ENCODE results near the gene HSD17B14. TPM values are rescaled to one million over a fixed set of nuclear protein-coding genes. Genes with fewer than 3 reads are reported as not detected.
"Not testable (repeated sequence)": the region's sequence is repeated elsewhere in the genome, so short reads cannot be mapped to it uniquely, and the experiment has no call there.

HSD17B14 gene
- 10 to 100 TPM in 4 of 6 experiments, 1 to 10 TPM in 2; 3.5 to 78.0 (median 15.7) TPM for total RNA-seq
- long read RNA-seq, transcript HSD17B14-201 (9 exons, 1,238 nt): major isoform, 12 of 16 reads
- long read RNA-seq, partial matches to known transcripts: 1 of 16 reads
- long read RNA-seq, other reads (novel, unspliced or antisense): 3 of 16 reads

DNA sequence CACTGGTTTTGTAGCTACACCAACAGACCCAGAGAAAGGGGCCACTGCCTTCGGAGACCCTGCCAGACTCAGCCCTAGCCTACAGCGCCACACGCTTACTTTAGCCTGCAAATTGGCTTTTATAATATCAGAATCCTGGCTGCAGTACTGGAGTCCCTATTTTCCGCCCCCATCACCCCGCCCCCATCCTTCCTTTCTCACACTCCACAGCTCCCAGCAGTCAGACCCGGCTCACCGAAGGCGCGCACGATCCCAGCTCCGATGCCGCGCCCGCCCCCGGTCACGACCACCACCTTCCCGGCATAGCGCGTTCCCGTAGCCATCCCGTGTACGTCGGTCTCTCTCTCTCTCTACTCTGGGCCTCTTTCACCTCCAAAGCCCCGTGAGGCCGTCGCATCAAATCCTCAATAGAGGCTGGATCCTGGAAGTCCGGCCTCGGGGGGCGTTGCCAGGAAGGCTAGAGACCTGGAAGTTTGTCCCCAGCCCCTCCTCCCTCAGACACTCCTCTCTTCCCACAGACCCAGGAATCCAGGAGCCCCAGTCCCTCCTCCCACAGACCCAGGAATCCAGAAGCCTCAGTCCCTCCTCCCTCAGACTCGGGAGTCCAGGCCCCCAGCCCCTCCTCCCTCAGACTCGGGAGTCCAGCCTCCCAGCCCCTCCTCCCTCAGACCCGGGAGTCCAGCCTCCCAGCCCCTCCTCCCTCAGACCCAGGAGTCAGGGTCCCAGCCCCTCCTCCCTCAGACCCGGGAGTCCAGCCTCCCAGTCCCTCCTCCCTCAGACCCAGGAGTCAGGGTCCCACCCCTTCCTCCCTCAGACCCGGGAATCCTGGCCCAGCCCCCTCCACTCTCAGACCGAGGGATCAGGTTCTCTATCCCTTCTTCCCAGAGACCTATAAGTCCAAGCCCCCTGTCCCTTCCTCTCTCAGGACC lies at the start of gene HSD17B14:
Gene HSD17B14, minus strand, starts transcription at position 403 of the 929 bp plus-strand sequence. Its CDS starts 80 bp downstream, at position 323.
- intact Hi-C loops (cut with DNase I): loop anchor here (5.0 to 10.0 kb wide), 2 partner anchors 39 to 162 kb away; partner anchors contain the start of gene NTN5 (in 1 of the 2)
- peak; percentile 36 to 48 (median 42) for ATAC-seq
- Histone ChIP-seq H3K9me3 (no peaks in the 10 kb centered on the region), H3K36me3 (no peaks in the 10 kb centered on the region), H3K4me1 (peaks cover 0 to 7% (median 0%) of the 10 kb centered on the region in 4 donors), H3K27ac (peak within 1 kb of the TSS; percentile 82 to 89 (median 89)), H3K4me3 (peak within 1 kb of the TSS; percentile 36 to 62 (median 49)), H3K27me3 (no peaks in the 10 kb centered on the region)
- peak; percentile 49 to 71 (median 59) for DNase-seq
- WGBS (ENCODE audit: insufficient coverage, low coverage, low lambda C conversion rate, missing lambda C conversion rate): 2% methylated on average over 35 of the region's 35 CpGs
- no peak for TF ChIP-seq CTCF (IDR thresholded peaks at IDR 0.05)
- no peak for TF ChIP-seq POLR2A (IDR thresholded peaks at IDR 0.05)

GRCh38 chr19:48883726-48884125 lies 47.4 kb upstream of the HSD17B14 start:
- Histone ChIP-seq H3K9me3 (no peaks in the 10 kb centered on the region), H3K4me3 (no peak overlapping the region), H3K4me1 (no peaks in the 10 kb centered on the region), H3K27ac (no peak overlapping the region), H3K36me3 (no peaks in the 10 kb centered on the region), H3K27me3 (no peaks in the 10 kb centered on the region)
- ATAC-seq (no peak), DNase-seq (no peak)
- TF ChIP-seq CTCF (IDR thresholded peaks at IDR 0.05) (no peak), POLR2A (IDR thresholded peaks at IDR 0.05) (no peak)
- 94% methylated on average over 7 of the region's 7 CpGs for WGBS (ENCODE audit: insufficient coverage, low coverage, low lambda C conversion rate, missing lambda C conversion rate)
- intact Hi-C loops (cut with DNase I): no loop called here

- Histone ChIP-seq H3K9me3 (no peaks in the 10 kb centered on the region), H3K4me3 (no peak overlapping the region), H3K4me1 (no peaks in the 10 kb centered on the region), H3K27ac (no peak overlapping the region), H3K36me3 (no peaks in the 10 kb centered on the region), H3K27me3 (no peaks in the 10 kb centered on the region)
- WGBS (ENCODE audit: insufficient coverage, low coverage, low lambda C conversion rate, missing lambda C conversion rate): 87% methylated on average over 21 of the region's 30 CpGs
- TF ChIP-seq POLR2A (IDR thresholded peaks at IDR 0.05): no peak
- TF ChIP-seq CTCF (IDR thresholded peaks at IDR 0.05): no peak
- intact Hi-C loops (cut with DNase I): no loop called here
- ATAC-seq: peak; percentile 54 to 75 (median 69)
- no peak for DNase-seq
These were observed 45.7 kb upstream of the HSD17B14 start for GRCh38 chr19:48881741-48882657.

DNA sequence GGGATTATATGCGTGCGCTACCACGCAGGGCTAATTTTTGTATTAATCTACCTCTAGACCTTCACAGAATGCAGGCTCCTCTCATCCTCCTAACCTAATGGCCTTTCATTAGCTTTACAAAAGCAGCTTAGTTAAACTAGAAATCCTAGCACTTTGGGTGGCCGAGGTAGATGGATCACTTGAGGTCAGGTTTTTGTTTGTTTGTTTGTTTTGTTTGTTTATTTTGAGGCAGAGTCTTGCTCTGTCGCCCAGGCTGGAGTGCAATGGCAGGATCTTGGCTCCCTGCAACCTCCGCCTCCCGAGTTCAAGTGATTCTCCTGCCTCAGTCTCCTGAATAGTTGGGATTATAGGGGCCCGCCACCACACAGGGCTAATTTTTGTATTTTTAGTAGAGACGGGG lies 43.4 kb upstream of the HSD17B14 start:
- H3K4me3 ChIP-seq; ATAC-seq; intact Hi-C loops (cut with DNase I); H3K27ac ChIP-seq; H3K4me1 ChIP-seq; H3K9me3 ChIP-seq; H3K27me3 ChIP-seq; DNase-seq: not testable (repeated sequence)
- 86% methylated on average over 9 of the region's 9 CpGs for WGBS (ENCODE audit: insufficient coverage, low coverage, low lambda C conversion rate, missing lambda C conversion rate)
- peaks cover 0 to 16% (median 4%) of the 10 kb centered on the region in 4 donors for H3K36me3 ChIP-seq

Measured in right lobe of liver (tissue), 6 donors.